Effector memory CD4-positive, alpha-beta T cell (primary cell): ENCODE results near the gene SCAMP2.

Experiments used
- DNase-seq, 3 donors: peaks; one replicate each; pipeline ENCODE4 v3.0.0-alpha.2; 2020
- H3K27ac ChIP-seq: 2 replicates; pipeline ENCODE4 v1.7.0; 2013; ENCODE audit warnings: mild to moderate bottlenecking, low read length, moderate library complexity; ENCODE audit not compliant: insufficient read depth, poor library complexity, severe bottlenecking
- H3K27me3 ChIP-seq: replicated peaks from 2 replicates; pipeline ENCODE4 v1.7.0; 2013; ENCODE audit warnings: mild to moderate bottlenecking, low read length; ENCODE audit not compliant: insufficient read depth, control insufficient read depth, poor library complexity, severe bottlenecking
- H3K36me3 ChIP-seq: 2 replicates; pipeline ENCODE4 v1.7.0; 2013; ENCODE audit warnings: mild to moderate bottlenecking, low read length, moderate library complexity; ENCODE audit not compliant: control insufficient read depth, insufficient read depth
- H3K4me1 ChIP-seq: 2 replicates; pipeline ENCODE4 v1.7.0; 2013; ENCODE audit warnings: low read length, mild to moderate bottlenecking; ENCODE audit not compliant: control insufficient read depth, insufficient read depth, poor library complexity, severe bottlenecking
- H3K4me3 ChIP-seq: 2 replicates; pipeline ENCODE4 v1.7.0; 2013; ENCODE audit warnings: low read length, low read depth, mild to moderate bottlenecking; ENCODE audit not compliant: insufficient read depth, poor library complexity, severe bottlenecking
- H3K9me3 ChIP-seq: 2 replicates; pipeline ENCODE4 v1.7.0; 2013; ENCODE audit warnings: mild to moderate bottlenecking, low read length, moderate library complexity; ENCODE audit not compliant: control insufficient read depth

SCAMP2 gene

DNA sequence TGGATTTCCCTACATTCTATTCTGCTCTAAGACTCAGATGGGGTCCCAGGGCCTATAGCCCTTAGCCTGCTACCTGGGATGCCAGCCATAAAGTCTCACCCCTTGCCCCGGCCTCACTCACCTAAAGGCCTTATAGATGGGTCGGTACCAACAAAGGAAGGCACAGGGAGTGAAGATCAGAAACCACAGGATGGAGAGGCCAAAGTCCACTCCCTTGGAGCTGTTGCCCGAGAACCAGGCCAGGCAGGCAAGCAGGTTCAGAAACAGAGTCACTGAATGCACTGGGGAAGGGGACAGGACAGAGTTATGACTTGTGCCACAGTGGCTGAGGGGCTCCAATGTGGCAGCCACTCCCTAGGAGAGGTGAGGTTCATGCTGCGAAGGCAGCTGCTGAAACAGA, 22.8 kb downstream of the SCAMP2 start:
- Histone ChIP-seq H3K36me3 (peaks cover 68% of the 10 kb centered on the region), H3K9me3 (no peaks in the 10 kb centered on the region), H3K4me1 (peaks cover 5% of the 10 kb centered on the region), H3K4me3 (no peak overlapping the region), H3K27me3 (no peaks in the 10 kb centered on the region), H3K27ac (no peak overlapping the region)
- no peak for DNase-seq

DNA sequence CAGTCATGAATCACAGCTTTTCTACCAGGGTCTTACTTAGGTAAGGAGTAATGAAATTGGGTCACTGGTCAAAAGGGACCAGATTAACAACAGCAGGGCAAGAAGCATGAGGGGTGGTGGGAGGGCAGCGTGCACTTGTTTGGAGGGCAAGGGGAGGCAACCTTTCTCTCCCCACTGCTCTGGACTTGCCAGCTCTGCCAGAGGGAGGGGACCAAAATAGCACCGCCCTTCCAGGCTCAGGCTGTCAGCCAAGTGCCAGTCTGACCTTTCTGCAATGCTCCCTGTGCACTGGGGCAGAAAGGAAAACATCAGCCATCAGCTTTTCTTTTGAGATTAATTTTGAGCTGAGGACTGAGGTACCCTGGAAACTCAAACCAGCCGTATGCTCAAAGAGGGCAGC, 25.7 kb downstream of the SCAMP2 start:
- no peaks in the 10 kb centered on the region for H3K9me3 ChIP-seq
- H3K27ac ChIP-seq = no peak overlapping the region
- DNase-seq = no peak
- H3K36me3 ChIP-seq = peaks cover 45% of the 10 kb centered on the region
- no peak overlapping the region for H3K4me3 ChIP-seq
- peaks cover 29% of the 10 kb centered on the region for H3K4me1 ChIP-seq
- no peaks in the 10 kb centered on the region for H3K27me3 ChIP-seq

DNA sequence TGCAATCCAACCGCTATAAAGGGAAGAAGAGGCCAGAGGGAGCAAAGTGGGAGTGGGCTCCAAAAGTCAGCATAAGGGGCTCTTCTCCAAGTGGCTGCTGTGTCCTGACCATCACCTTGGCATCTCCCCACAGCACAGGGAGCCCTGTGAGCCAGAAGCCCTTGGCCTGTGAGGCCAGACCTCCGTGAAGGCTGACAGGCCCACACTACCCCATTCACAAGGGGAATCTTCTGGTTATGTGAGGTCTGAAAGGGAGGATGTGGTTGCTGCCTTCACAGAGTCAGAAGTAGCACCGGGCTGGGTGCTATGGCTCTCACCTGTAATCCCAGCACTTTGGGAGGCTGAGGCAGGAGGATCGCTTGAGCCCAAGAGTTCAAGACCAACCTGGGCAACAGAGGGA, 27.6 kb downstream of the SCAMP2 start:
- no peaks in the 10 kb centered on the region for H3K9me3 ChIP-seq
- peaks cover 34% of the 10 kb centered on the region for H3K36me3 ChIP-seq
- no peaks in the 10 kb centered on the region for H3K27me3 ChIP-seq
- H3K27ac ChIP-seq = peak overlapping the region; percentile 73
- DNase-seq = no peak
- H3K4me3 ChIP-seq = no peak overlapping the region
- peaks cover 38% of the 10 kb centered on the region for H3K4me1 ChIP-seq

DNA sequence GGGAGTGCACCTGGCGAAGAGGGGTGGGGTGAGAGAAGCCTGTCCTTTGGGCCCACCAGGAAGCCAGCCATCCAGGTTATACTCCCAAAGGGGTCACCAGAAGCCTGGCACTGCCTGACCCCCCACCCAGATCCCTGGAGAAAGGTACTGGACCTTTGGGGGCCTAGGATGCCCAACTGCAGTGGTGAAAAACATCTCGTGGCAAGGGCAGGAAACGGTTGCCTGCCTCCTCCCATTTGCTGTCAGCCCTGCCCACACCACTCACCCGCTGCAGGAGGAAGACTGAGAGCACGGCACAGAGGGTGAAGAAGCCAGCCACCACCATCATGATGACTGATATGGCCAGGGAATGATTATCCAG, 28.0 kb downstream of the SCAMP2 start:
- DNase-seq = peak in 1 of 3 donors; percentile 31
- no peak overlapping the region for H3K4me3 ChIP-seq
- H3K36me3 ChIP-seq = peaks cover 34% of the 10 kb centered on the region
- H3K4me1 ChIP-seq = peaks cover 38% of the 10 kb centered on the region
- no peaks in the 10 kb centered on the region for H3K9me3 ChIP-seq
- no peaks in the 10 kb centered on the region for H3K27me3 ChIP-seq
- H3K27ac ChIP-seq = peak overlapping the region; percentile 73

DNA sequence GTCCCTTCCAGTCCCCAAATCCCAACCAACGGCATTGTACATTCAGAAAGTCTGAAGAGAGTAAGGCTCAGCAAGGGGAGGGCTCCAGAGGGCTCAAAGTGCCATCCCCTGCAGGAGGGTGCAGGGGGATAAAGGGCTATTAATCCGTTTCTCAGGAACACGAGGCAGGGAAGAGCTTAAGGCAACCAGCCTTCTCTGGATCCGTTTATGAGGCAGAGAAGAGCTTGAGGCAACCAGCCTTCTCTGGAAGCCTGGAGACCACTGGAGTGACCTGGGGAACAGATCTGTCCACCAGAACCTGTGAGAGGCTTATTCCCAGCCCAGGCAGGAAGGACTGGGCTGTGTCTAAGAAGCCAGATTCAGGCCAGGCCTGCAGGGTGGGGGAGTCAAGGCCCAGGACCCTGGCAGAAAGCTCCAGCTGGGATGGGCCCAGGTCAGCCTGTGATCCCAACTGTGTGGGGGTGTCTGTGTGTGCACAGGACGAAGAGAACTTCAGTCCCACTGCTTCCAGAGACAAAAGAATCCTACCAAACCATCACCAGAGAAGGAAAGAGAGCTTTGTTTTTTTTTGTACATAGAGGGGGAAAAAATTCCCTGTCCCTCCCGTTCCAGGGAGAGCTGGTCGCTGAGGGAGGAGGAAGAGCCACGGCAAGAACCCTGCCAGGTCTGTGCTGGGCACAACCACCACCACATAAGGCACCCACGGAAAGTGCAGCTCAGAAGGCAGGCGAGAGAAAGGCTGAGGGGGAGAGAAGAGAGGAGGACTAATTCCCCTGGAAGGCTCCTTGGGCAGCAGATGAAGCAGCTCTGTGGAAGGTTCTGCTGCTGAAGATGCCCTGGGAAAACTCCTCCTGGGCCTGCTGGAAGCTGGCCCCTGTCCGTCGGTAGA, 28.6 kb downstream of the SCAMP2 start:
- no peak for DNase-seq
- Histone ChIP-seq H3K27me3 (no peaks in the 10 kb centered on the region), H3K9me3 (no peaks in the 10 kb centered on the region), H3K27ac (peak overlapping the region; percentile 73), H3K4me3 (no peak overlapping the region), H3K4me1 (peaks cover 38% of the 10 kb centered on the region), H3K36me3 (peaks cover 29% of the 10 kb centered on the region)

DNA sequence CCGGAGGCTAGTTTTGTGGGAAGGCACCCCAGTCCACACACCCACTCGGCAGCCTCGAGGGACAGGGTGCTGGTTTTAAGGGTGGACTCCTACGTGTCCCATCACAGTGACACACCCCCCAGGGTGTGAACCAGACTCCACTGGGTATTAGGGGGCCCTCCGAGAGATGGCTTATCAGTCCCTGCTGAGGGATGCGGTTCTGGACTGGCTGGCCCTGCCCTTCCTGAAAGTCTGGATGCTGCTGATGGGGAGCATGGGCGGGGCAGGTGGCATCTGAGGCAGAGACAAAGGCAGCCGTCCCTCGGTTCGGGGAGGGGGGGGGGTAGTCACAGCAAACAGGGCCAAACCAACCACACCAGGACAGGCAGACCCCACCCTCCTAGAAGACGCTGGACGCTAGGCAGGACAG, 29.3 kb downstream of the SCAMP2 start:
- Histone ChIP-seq H3K9me3 (no peaks in the 10 kb centered on the region), H3K4me1 (peaks cover 38% of the 10 kb centered on the region), H3K27me3 (no peaks in the 10 kb centered on the region), H3K36me3 (peaks cover 35% of the 10 kb centered on the region), H3K4me3 (peak overlapping the region; percentile 38), H3K27ac (peak overlapping the region; percentile 73)
- DNase-seq = peak in 2 of 3 donors; percentile 3 to 9

DNA sequence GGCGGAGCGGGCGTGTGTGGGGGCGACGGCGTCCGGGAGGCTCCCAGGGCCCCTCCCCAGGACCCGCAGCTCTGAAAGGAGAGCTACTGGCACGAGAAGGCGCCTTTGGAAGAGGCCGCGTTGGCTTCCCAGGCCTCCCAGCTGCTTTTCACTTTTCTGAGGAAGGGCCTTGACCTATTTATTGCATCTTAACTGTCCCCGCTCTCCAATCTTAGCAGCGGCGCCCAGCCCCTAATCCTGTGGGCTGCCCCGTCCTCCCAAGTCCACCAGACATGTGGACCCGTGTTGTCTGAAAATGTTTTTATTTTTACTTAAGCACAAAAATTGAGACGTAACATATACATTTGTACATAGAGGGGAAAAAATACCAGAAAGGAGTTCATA, 29.7 kb downstream of the SCAMP2 start:
- peaks cover 37% of the 10 kb centered on the region for H3K36me3 ChIP-seq
- no peaks in the 10 kb centered on the region for H3K27me3 ChIP-seq
- DNase-seq = no peak
- peak overlapping the region; percentile 73 for H3K27ac ChIP-seq
- H3K4me1 ChIP-seq = peaks cover 38% of the 10 kb centered on the region
- no peaks in the 10 kb centered on the region for H3K9me3 ChIP-seq
- H3K4me3 ChIP-seq = peak overlapping the region; percentile 38

DNA sequence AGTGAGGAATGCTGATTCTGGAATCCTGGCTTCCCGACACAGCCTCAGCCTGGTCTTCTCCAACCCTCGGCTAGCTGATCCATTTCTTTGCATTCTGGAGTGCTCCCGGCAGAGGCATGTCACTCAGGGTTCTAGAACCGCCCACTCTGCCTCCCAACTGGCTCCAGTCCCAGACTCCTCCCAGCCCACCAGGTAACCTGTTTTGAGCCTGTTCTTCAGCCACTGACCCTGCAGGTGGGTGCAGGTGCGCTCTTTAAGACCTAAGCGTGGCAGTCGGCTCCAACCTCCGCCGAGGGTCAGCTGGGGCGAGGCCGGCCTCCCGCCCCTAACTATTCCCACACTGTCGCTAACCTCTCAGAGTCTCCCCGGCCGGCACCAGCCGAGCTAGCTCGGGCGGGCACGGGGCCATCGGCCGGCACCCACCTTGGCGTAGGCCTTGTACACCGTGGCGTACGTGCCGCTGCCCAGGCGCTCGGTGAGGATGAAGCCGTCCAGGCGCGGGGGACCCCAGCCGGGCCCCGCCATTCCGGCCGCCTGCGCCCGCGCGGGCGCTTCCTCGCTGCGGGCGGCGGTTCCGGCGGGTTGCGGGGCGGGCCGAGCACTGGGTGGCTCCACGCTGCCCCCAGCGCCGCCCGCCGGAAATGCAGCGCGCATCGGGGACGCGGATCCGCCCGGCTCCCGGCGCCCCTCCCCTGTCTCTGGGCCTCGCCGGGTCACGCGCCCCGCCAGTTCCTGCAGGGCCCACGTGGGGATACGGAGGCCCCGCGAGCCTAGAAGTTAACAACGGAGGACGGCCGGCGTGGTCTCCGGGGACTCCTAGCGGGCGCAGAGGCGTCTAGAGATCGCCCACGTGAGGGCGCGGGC, 30.4 kb downstream of the SCAMP2 start, which contains the start of gene ULK3:
TSS of gene ULK3 (minus strand) at position 576 of the 864 bp plus-strand sequence. CDS start at position 525, 51 bp downstream.
- Histone ChIP-seq H3K4me1 (peaks cover 38% of the 10 kb centered on the region), H3K4me3 (peak within 1 kb of the TSS; percentile 88), H3K36me3 (peaks cover 36% of the 10 kb centered on the region), H3K27me3 (no peaks in the 10 kb centered on the region), H3K9me3 (no peaks in the 10 kb centered on the region), H3K27ac (peak within 1 kb of the TSS; percentile 73)
- DNase-seq = peak; percentile 87 to 89 (median 87)

DNA sequence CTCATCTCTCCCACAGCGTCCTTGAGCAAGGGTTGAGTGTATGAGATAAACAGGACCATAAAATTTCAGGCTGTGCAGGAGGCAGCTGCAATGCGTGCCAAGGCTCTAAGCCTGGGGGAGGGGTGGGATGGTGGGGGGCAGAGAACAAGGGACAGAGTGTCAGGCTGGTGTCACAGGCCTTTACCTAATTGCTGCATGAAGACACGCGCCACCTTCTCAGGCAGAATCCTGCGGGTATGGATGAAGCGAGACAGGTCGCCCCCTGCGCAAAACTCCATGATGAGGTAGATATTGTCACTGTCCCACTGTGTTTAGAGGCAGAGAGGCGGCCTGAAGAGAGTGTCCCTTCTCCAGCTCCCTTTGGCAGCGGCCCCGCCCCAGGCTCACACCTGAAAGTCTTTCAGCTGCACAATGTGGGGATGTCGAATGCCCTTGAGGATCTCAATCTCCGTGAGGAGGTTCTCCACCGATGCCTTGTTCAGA, 31.2 kb downstream of the SCAMP2 start:
- peaks cover 38% of the 10 kb centered on the region for H3K4me1 ChIP-seq
- no peaks in the 10 kb centered on the region for H3K27me3 ChIP-seq
- no peaks in the 10 kb centered on the region for H3K9me3 ChIP-seq
- H3K27ac ChIP-seq = no peak overlapping the region
- no peak for DNase-seq
- peak overlapping the region; percentile 88 for H3K4me3 ChIP-seq
- peaks cover 38% of the 10 kb centered on the region for H3K36me3 ChIP-seq
